ENCODE data around the gene GALNT2. TPM values are rescaled to one million over a fixed set of nuclear protein-coding genes. Genes with fewer than 3 reads are reported as not detected.

Gene GALNT2
- polyA plus RNA-seq, 3 donors, result 19.6 to 25.6 (median 23.4) TPM

GRCh38 chr1:230153641-230154296 lies 86.7 kb downstream of the GALNT2 start:
- H3K9ac ChIP-seq (ENCODE audit: insufficient read depth, low read length, poor library complexity, severe bottlenecking), result peak overlapping the region; percentile 71
- peaks cover 88% of the 10 kb centered on the region for H3K4me1 Mint-ChIP-seq

GRCh38 chr1:230155021-230155420 lies 88.0 kb downstream of the GALNT2 start:
- H3K27ac Mint-ChIP-seq, result peak overlapping the region in 6 of 7 donors; percentile 97 to 99 (median 98)
- Histone ChIP-seq H3K4me1 (ENCODE audit: control insufficient read depth in 1 of 2, insufficient read depth in 2 of 2, low read length in 2 of 2) (peaks cover 62 to 68% of the 10 kb centered on the region in 2 donors), H3K9me3 (replicated peaks in 1 of 2; ENCODE audit: control insufficient read depth in 1 of 2, insufficient read depth in 1 of 2, low read length in 2 of 2) (no peaks in the 10 kb centered on the region), H3K27me3 (ENCODE audit: control insufficient read depth in 2 of 2, insufficient read depth in 2 of 2, low read length in 2 of 2) (no peaks in the 10 kb centered on the region), H3K4me3 (replicated peaks in 1 of 3; ENCODE audit: low read depth in 2 of 3, low read length in 3 of 3) (no peak overlapping the region), H4K20me1 (ENCODE audit: insufficient read depth, low read length) (no peaks in the 10 kb centered on the region), H2AFZ (ENCODE audit: insufficient read depth, low read depth, low read length, poor library complexity, severe bottlenecking) (no peak overlapping the region), H3K9ac (ENCODE audit: insufficient read depth, low read length, poor library complexity, severe bottlenecking) (no peak overlapping the region), H3K79me2 (ENCODE audit: insufficient read depth, low read length) (peaks cover 90% of the 10 kb centered on the region), H3K27ac (ENCODE audit: low read depth in 1 of 2, low read length in 2 of 2) (peak overlapping the region; percentile 94 to 96), H3K4me2 (replicated peaks; ENCODE audit: extremely low read depth, low read length, poor library complexity, severe bottlenecking) (no peak overlapping the region), H3K36me3 (replicated peaks in 1 of 2; ENCODE audit: control insufficient read depth in 1 of 2, insufficient read depth in 2 of 2, low read length in 2 of 2) (no peaks in the 10 kb centered on the region)
- no peak for TF ChIP-seq CTCF (IDR thresholded peaks at IDR 0.05)
- H3K27me3 Mint-ChIP-seq (ENCODE audit: low read depth in 3 of 3), result no peaks in the 10 kb centered on the region
- peaks cover 79% of the 10 kb centered on the region for H3K4me1 Mint-ChIP-seq
- H3K4me3 Mint-ChIP-seq, result no peak overlapping the region
- H3K36me3 Mint-ChIP-seq, result peaks cover 7% of the 10 kb centered on the region in 2 donors
- DNase-seq, result no peak
- WGBS (ENCODE audit: insufficient coverage), result 83% methylated on average over 11 of the region's 19 CpGs
- intact Hi-C loops (cut with micrococcal nuclease), result no loop called here
- H3K9me3 Mint-ChIP-seq, result no peaks in the 10 kb centered on the region

More at GRCh38 chr1:230153641-230154296, 86.7 kb downstream of the GALNT2 start:
- Histone ChIP-seq H3K9me3 (replicated peaks in 1 of 2; ENCODE audit: control insufficient read depth in 1 of 2, insufficient read depth in 1 of 2, low read length in 2 of 2) (no peaks in the 10 kb centered on the region), H3K27ac (ENCODE audit: low read depth in 1 of 2, low read length in 2 of 2) (peak overlapping the region; percentile 94 to 96), H3K4me2 (replicated peaks; ENCODE audit: extremely low read depth, low read length, poor library complexity, severe bottlenecking) (peak overlapping the region; percentile 69), H4K20me1 (ENCODE audit: insufficient read depth, low read length) (no peaks in the 10 kb centered on the region), H3K36me3 (replicated peaks in 1 of 2; ENCODE audit: control insufficient read depth in 1 of 2, insufficient read depth in 2 of 2, low read length in 2 of 2) (no peaks in the 10 kb centered on the region), H3K4me3 (replicated peaks in 1 of 3; ENCODE audit: low read depth in 2 of 3, low read length in 3 of 3) (peak overlapping the region in 2 of 3 experiments; percentile 11 to 60), H3K27me3 (ENCODE audit: control insufficient read depth in 2 of 2, insufficient read depth in 2 of 2, low read length in 2 of 2) (no peaks in the 10 kb centered on the region), H2AFZ (ENCODE audit: insufficient read depth, low read depth, low read length, poor library complexity, severe bottlenecking) (peak overlapping the region; percentile 71), H3K79me2 (ENCODE audit: insufficient read depth, low read length) (peaks cover 89% of the 10 kb centered on the region), H3K4me1 (ENCODE audit: control insufficient read depth in 1 of 2, insufficient read depth in 2 of 2, low read length in 2 of 2) (peaks cover 74 to 79% of the 10 kb centered on the region in 2 donors)
- Mint-ChIP-seq H3K4me3 (peak overlapping the region; percentile 53 to 75), H3K27me3 (ENCODE audit: low read depth in 3 of 3) (no peaks in the 10 kb centered on the region), H3K9me3 (no peaks in the 10 kb centered on the region), H3K27ac (peak overlapping the region; percentile 97 to 99 (median 98)), H3K36me3 (peaks cover 4 to 5% of the 10 kb centered on the region in 2 donors)
- 0% methylated on average over 2 of the region's 11 CpGs for WGBS (ENCODE audit: insufficient coverage)
- intact Hi-C loops (cut with micrococcal nuclease), result no loop called here
- no peak for TF ChIP-seq CTCF (IDR thresholded peaks at IDR 0.05)
- peak; percentile 91 to 96 (median 92) for DNase-seq

Measured in CD14-positive monocyte (primary cell).